Measurements from ENCODE around the gene TBX1.
A peak's percentile ranks its signal among the peaks of the same experiment; 100 is the strongest.
"Not testable (repeated sequence)": the region's sequence is repeated elsewhere in the genome, so short reads cannot be mapped to it uniquely, and the experiment has no call there.

The TBX1 gene

GRCh38 chr22:19766240-19766510, 5.6 kb downstream of the TBX1 start:
- no peak for DNase-seq

GRCh38 chr22:19766511-19767426, 6.2 kb downstream of the TBX1 start:
- DNase-seq, result peak; percentile 50

- DNase-seq, result no peak
Observed at GRCh38 chr22:19767427-19768341, 7.1 kb downstream of the TBX1 start.

DNA sequence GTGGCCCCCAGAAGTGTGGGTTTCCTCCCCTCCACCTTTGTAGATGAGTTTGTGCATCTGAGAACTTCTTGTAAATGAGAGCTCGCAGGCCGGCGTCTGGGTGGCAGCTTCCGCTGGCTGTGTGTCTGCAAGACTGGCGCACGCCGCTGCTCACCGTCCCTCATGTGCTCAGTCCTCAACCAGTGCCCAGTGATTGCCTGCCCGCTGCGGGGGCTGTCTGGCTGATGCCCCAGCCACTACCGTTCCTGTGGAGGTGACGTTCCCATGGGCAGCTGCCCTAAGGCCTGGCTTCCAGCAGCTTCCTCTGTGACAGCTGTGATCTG, 8.8 kb downstream of the TBX1 start:
- no peak for DNase-seq

GRCh38 chr22:19770349-19771220, 10.0 kb downstream of the TBX1 start:
- no peak for DNase-seq

DNA sequence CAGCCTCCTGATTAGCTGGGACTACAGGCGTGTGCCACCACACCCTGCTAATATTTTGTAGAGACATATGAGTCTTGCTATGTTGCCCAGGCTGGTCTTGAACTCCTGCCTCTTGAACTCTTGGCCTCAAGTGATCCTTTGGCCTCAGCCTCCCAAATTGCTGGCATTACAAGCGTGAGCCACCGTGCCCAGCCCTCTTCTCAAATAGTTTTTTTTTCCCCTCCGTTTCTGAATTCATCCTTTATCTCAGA, 11.8 kb downstream of the TBX1 start:
- no peak for DNase-seq

DNA sequence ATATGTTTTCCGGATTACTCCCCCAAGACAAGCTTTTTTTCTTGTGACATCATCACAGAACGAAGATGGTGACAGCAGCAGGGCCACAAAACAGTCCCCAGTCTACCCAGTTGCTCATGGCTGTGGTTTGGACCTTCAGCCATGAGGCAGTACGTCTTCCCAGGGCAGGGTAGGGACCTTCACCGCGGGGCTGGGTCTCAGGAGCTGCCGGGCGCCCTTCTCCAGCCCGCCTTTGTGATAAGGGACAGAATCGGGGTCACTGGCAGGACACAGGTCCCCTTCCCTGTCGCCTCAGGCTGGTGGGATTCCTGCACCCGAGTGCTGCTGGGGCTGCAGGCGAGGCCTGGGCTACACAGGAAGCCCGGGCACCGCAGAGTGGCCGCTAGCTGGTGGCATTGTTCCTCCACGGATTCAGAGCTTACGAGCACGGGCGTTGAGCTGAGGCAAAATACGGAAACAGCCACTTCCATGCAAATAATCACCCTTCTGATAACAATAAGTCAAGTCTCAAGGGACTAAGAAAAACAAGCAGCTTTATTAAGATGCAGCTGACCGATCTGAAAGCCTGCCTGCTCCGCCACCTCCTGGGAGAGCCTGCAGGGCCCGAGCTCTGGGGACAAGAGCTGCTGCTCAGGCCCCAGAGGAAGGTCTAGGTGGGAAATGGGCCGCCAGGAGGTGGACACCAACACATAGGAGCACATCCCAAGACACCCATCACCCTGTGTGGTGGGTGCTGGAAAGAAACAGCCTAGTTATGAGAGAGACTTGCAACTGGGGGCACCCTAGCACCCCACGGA, 12.3 kb downstream of the TBX1 start:
- DNase-seq, result no peak

- no peak for DNase-seq
Observed at GRCh38 chr22:19773470-19774040, 13.0 kb downstream of the TBX1 start.

DNA sequence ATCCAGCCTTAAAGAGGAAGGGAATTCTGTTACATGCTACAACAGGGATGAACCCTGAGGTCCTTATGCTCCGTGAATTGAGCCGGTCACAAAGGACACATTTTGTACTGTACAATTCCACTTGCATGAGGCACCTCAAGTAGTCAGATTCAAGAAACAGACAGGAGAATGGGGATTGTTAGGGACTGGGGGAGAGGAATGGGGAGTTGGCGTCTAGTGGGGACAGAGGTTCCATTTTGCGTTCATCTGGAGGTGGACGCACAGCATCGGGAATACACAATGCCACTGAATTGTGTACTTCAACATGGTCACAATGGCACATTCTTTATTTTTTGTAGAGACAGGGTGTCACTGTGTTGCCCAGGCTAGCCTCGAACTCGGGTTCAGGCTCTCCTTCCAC, 14.1 kb downstream of the TBX1 start:
- DNase-seq, result no peak

DNA sequence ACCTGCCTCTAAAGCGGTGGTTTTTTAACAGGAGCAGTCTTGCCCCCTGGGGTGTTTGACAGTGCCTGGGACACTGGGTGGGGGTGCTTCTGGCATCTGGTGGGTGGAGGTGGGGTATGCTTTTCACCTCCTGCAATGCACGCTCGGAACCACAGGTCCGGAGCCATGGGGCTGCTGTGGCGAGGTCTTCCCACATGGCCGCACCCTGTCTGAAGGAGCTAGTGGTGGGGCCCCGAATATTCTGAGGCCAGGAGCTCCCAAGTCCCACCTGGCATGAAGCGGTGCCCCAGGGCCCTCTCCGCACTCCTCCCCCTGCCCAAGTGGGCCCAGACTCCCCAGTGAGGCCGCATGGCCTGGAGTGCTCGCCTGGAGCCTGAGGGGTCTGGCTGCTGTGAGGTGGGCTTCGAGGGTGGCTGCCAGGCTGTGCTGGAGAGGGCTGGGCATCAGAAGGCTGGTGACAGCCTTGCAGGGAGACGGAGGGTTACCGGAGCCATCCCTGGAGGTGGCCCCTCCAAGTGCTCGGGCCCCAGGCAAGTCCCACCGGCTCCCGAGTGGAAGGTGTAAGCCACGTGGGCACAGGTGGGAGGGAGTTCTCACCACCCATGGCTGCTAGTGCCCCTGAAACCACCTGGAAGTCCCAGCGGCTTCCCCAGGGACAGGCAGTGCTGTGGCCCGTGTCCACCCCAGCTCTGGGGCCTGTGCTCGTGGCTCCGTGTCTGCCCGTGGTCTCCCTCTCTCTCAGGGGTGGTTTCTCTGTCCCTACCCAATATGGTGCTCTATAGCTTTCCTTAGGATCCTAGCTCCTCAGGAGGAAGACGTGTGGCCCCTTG, 15.1 kb downstream of the TBX1 start:
- no peak for DNase-seq

- DNase-seq, result no peak
Observed at GRCh38 chr22:19776433-19777031, 16.0 kb downstream of the TBX1 start.

DNA sequence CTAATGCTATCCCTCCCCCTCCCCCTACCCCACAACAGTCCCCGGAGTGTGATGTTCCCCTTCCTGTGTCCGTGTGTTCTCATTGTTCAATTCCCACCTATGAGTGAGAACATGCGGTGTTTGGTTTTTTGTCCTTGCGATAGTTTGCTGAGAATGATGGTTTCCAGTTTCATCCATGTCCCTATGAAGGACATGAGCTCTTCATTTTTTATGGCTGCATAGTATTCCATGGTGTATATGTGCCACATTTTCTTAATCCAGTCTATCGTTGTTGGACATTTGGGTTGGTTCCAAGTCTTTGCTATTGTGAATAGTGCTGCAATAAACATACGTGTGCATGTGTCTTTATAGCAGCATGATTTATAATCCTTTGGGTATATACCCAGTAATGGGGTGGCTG, 16.6 kb downstream of the TBX1 start:
- DNase-seq, result not testable (repeated sequence)

- DNase-seq, result no peak
Observed at GRCh38 chr22:19779011-19779421, 18.4 kb downstream of the TBX1 start.

- no peak for DNase-seq
Observed at GRCh38 chr22:19779685-19780268, 19.2 kb downstream of the TBX1 start.

DNA sequence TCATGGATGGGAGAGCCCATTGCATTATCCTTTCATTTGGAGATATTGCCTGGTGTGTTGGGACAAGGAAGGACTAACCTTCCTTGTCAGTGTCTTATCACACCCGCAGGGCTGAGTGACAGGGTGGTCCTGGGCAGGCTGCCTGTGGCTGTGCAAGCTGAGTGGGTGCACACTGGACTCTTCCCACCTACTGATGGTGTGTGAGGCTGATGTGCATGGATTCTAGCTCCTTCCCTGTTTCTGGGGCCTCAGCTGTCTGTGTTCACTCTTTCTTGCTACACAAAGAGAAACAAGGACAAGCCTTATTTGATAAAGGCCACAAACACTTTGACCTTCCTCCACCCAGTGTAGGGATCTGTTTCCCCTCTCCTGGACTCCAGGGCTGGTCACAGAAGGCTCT, 22.0 kb downstream of the TBX1 start:
- no peak for DNase-seq

GRCh38 chr22:19783586-19784383, 23.2 kb downstream of the TBX1 start:
- no peak for DNase-seq

- DNase-seq, result no peak
Observed at GRCh38 chr22:19784384-19785175, 24.0 kb downstream of the TBX1 start.

- DNase-seq, result no peak
Observed at GRCh38 chr22:19785461-19786263, 25.1 kb downstream of the TBX1 start.
